Central memory CD8-positive, alpha-beta T cell (primary cell): ENCODE results near the gene RPS19.

Source experiments
- ATAC-seq: fragments of 150-1000 bp; cut with Tn5 transposase; replicated peaks from 2 replicates; pipeline ENCODE4 v1.10.0; 2022; ENCODE audit warnings: mild to moderate bottlenecking, moderate FRiP score, moderate number of reproducible peaks; ENCODE audit not compliant: poor library complexity, severe bottlenecking; ENCODE audit errors: extremely low read depth
- DNase-seq, 2 donors: peaks; one replicate each; pipeline ENCODE4 v3.0.0; 2021; ENCODE audit warnings: low spot score in 2 of 2
- H3K27ac Mint-ChIP-seq: one replicate; pipeline ENCODE4 v1.8.0; 2022; ENCODE audit warnings: low read depth, mild to moderate bottlenecking, moderate library complexity, mixed read lengths
- H3K27me3 Mint-ChIP-seq: one replicate; pipeline ENCODE4 v1.8.0; 2022; ENCODE audit warnings: mixed read lengths
- H3K36me3 Mint-ChIP-seq: one replicate; pipeline ENCODE4 v1.8.0; 2022; ENCODE audit warnings: mild to moderate bottlenecking, moderate library complexity, mixed read lengths; ENCODE audit not compliant: insufficient read depth
- H3K4me1 Mint-ChIP-seq: one replicate; pipeline ENCODE4 v1.8.0; 2022; ENCODE audit warnings: mixed read lengths
- H3K4me3 Mint-ChIP-seq: one replicate; pipeline ENCODE4 v1.8.0; 2022; ENCODE audit warnings: mild to moderate bottlenecking, moderate library complexity, mixed read lengths
- H3K9me3 Mint-ChIP-seq: one replicate; pipeline ENCODE4 v1.8.0; 2022; ENCODE audit warnings: mixed read lengths

RPS19 gene

DNA sequence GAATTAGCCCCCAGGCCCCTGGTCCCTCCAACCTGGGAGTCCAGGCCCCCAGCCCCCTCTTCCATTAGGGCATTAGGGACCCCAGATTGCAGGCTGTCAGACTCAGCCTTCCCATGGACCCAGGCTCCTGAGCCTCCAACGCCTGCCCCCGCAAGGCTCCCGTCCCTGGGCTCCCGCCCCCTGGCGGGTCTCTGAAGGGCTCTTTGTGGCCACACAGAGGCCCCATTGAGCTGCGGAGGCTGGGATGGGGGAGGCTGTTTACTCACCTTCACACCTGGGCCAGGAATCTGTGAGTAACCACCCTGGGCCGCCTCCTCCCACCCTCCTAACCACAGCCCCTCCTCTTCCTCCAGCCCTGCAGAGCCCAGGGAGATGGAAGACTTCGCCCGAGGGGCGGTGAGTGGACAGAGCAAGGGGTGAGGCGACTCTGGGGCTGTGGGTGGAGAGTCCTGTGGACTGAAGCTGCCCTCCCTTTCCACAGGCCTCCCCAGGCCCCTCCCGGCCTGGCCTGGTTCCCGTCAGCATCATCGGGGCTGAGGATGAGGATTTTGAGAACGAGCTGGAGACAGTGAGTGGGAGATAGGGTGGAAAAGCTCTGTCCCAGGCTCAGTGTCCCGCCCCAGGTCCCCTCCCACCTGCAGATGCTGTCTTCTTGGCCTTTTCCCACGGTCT is 27.8 kb downstream of the RPS19 start:
- Mint-ChIP-seq H3K27me3 (no peaks in the 10 kb centered on the region), H3K4me1 (peaks cover 60% of the 10 kb centered on the region), H3K27ac (peak overlapping the region; percentile 89), H3K36me3 (peaks cover 70% of the 10 kb centered on the region), H3K4me3 (peak overlapping the region; percentile 93), H3K9me3 (no peaks in the 10 kb centered on the region)
- ATAC-seq, result peak; percentile 52
- peak; percentile 60 to 79 for DNase-seq

DNA sequence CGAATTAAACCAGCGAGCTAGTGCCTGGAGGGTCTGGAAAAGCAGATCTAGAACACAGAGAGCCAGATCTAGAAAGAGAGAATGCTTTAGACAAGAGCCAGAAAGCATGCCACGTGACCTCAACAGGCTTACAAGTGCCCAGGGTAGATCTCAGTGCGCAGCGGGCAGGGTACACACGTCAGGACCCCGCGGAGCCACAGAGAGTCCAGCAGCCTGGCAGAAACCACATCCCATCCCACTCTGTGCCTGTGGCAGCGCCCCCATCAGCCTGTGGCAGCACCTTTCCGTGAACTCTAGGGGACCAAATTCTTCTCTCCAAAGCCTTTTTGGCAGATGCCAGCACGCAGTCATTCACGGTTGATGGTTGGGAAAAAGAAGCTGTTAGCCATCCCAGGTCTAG is 28.9 kb downstream of the RPS19 start:
- Mint-ChIP-seq H3K4me1 (peaks cover 63% of the 10 kb centered on the region), H3K36me3 (peaks cover 71% of the 10 kb centered on the region), H3K27ac (peak overlapping the region; percentile 89), H3K27me3 (no peaks in the 10 kb centered on the region), H3K9me3 (no peaks in the 10 kb centered on the region), H3K4me3 (peak overlapping the region; percentile 93)
- no peak for ATAC-seq
- DNase-seq, result no peak

DNA sequence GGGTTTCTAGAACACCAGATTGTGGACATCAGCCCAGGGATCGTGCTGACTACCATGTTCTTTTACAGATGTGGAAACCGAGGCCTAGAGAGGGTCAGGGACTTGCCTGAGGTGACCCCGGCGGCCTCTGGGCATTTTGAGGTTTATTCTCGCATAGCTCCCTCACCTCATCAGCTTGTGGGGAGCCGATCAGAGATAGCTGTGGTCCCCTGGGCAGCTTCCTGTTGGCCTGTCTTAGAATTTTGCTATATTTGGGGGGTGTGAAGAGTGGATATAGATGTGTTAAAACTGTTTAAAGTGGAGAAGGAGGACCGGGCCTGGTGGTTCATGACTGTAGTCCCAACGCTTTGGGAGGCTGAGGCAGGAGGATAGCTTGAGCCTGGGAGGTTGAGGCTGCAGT is 29.8 kb downstream of the RPS19 start:
- no peaks in the 10 kb centered on the region for H3K9me3 Mint-ChIP-seq
- H3K27me3 Mint-ChIP-seq, result no peaks in the 10 kb centered on the region
- ATAC-seq (no peak), DNase-seq (no peak)
- peaks cover 65% of the 10 kb centered on the region for H3K4me1 Mint-ChIP-seq
- peak overlapping the region; percentile 71 for H3K27ac Mint-ChIP-seq
- H3K36me3 Mint-ChIP-seq, result peaks cover 73% of the 10 kb centered on the region
- H3K4me3 Mint-ChIP-seq, result peak overlapping the region; percentile 93

DNA sequence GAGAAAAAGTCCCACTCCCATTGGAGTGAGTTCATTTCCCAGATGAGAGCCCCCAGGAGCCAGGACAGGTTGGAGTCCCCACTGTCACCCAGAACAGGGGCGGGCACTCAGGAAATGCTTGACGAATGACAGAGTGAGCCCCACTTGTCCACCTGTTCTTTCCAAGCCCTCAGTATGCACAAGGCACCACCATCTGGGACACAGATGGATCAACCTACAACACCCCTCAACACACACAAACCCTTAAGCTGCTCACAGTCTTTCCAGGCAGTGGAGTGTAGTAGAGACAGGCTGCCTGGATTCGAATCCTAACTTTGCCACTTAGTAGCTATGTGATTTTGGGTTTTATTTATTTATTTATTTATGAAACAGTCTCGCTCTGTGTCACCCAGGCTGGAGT is 30.9 kb downstream of the RPS19 start:
- H3K9me3 Mint-ChIP-seq, result no peaks in the 10 kb centered on the region
- peaks cover 64% of the 10 kb centered on the region for H3K4me1 Mint-ChIP-seq
- H3K27ac Mint-ChIP-seq, result no peak overlapping the region
- no peak overlapping the region for H3K4me3 Mint-ChIP-seq
- H3K36me3 Mint-ChIP-seq, result peaks cover 78% of the 10 kb centered on the region
- ATAC-seq (no peak), DNase-seq (no peak)
- no peaks in the 10 kb centered on the region for H3K27me3 Mint-ChIP-seq

DNA sequence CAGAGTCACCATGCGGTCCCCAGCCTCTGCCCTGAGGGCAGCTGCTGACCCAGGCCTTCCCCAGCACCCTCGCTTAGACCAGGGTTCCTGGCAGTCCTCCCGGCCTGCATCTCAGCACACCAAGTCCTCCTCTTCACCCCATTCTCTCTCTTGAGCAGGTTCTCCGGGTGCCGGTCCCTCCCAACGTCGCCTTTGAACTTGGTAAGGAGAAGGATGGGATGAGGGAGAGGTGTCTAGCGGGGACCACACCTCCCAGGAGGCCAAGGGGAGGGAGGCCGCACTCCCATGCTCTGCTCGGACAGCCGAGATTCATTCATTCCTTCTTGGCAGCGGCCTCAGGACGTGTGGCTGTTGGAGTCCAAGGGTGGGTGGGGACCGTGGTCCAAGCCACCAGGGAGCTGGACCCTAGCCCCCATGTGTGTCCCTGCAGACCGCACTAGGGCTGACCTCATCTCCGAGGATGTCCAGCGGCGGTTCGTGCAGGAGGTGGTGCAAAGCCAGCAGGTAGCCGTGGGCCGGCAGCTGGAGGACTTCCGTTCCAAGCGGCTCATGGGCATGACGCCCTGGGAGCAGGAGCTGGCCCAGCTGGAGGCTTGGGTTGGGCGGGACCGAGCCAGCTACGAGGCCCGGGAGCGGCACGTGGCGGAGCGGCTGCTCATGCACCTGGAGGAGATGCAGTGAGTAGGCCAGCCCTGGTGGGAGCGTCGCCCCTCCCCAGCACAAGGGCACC is 32.3 kb downstream of the RPS19 start:
- H3K36me3 Mint-ChIP-seq, result peaks cover 79% of the 10 kb centered on the region
- H3K4me3 Mint-ChIP-seq, result peak overlapping the region; percentile 69
- H3K4me1 Mint-ChIP-seq, result peaks cover 67% of the 10 kb centered on the region
- no peaks in the 10 kb centered on the region for H3K27me3 Mint-ChIP-seq
- peak overlapping the region; percentile 86 for H3K27ac Mint-ChIP-seq
- no peak for ATAC-seq
- DNase-seq, result no peak
- H3K9me3 Mint-ChIP-seq, result no peaks in the 10 kb centered on the region

DNA sequence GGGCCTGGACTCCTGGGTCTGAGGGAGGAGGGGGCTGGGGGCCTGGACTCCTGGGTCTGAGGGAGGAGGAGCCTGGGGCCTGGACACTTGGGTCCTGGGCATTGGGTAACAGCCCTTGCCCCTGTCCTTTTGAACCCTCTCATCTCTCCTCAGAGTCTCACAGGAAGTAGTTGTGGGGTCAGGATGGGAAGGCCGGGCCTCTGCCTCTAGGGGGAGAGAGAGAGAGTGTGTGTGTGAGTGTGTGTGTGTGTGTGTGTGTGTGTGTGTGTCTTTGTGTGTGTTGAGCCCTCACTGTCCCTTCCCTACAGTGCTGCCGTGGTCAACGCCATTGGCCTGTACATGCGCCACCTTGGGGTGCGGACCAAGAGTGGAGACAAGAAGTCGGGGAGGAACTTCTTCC is 33.8 kb downstream of the RPS19 start:
- DNase-seq (no peak), ATAC-seq (no peak)
- Mint-ChIP-seq H3K36me3 (peaks cover 79% of the 10 kb centered on the region), H3K9me3 (no peaks in the 10 kb centered on the region), H3K4me1 (peaks cover 68% of the 10 kb centered on the region), H3K27me3 (no peaks in the 10 kb centered on the region), H3K4me3 (peak overlapping the region; percentile 68), H3K27ac (peak overlapping the region; percentile 97)

DNA sequence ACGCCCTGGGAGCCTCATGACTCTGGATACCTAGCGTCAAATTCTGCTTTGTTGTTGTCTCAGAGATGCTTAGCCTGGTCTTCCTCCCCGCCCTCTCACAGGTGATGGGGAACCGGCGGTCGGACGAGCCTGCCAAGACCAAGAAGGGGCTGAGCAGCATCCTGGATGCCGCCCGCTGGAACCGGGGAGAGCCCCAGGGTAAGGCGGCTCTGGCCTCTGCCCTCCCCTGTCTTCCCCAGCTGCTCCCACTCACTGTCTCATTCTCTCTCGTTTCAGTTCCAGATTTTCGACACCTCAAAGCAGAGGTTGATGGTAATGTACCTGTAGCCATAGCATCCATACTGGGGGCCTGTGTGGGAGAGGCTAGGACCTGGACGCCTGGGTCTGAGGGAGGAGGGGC is 34.3 kb downstream of the RPS19 start:
- no peak for DNase-seq
- peak overlapping the region; percentile 68 for H3K4me3 Mint-ChIP-seq
- peak overlapping the region; percentile 97 for H3K27ac Mint-ChIP-seq
- H3K27me3 Mint-ChIP-seq, result no peaks in the 10 kb centered on the region
- peaks cover 68% of the 10 kb centered on the region for H3K4me1 Mint-ChIP-seq
- H3K9me3 Mint-ChIP-seq, result no peaks in the 10 kb centered on the region
- peaks cover 79% of the 10 kb centered on the region for H3K36me3 Mint-ChIP-seq
- no peak for ATAC-seq

DNA sequence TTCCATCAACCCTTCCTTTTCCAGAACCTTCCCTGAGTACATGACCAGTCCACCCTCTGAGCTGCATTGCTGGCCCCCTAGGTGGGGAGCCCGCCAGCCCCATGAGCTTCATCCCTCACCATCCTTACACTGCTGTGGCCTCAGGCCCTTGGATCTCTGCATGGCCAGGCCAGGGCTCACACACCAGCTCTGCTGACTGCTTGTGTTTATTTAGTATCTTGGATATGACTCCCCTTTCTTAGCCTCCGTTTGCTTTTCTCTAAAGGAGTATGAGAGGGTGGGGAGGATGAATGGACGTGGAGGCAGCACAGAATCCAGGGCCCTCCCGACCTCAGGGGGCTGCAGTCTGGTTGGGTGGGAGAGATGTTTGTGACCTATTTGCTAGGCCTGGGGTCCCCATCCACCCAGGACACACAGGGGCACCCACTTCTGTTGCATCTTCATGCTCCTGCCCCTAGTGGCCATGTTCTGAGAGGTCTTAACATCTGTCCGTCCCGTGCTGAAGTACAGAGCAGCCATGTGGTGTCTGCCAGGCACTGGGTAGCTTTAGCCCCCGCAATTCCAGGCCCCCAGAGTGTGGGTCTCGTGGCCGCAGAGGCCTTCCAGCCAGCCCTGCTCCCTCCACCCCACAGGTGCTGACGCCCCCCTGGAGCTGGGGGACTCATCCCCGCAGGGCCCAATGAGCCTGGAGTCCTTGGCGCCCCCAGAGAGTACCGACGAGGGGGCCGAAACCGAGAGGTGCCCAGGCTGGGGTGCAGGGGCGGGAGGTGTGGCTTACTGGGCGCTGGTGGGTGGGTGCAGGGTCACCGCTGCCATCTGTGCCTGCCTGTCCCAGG is 35.9 kb downstream of the RPS19 start:
- no peak for DNase-seq
- ATAC-seq, result peak; percentile 42
- no peaks in the 10 kb centered on the region for H3K9me3 Mint-ChIP-seq
- peaks cover 60% of the 10 kb centered on the region for H3K4me1 Mint-ChIP-seq
- H3K4me3 Mint-ChIP-seq, result peak overlapping the region; percentile 60
- no peaks in the 10 kb centered on the region for H3K27me3 Mint-ChIP-seq
- H3K27ac Mint-ChIP-seq, result peak overlapping the region; percentile 97
- H3K36me3 Mint-ChIP-seq, result peaks cover 82% of the 10 kb centered on the region

DNA sequence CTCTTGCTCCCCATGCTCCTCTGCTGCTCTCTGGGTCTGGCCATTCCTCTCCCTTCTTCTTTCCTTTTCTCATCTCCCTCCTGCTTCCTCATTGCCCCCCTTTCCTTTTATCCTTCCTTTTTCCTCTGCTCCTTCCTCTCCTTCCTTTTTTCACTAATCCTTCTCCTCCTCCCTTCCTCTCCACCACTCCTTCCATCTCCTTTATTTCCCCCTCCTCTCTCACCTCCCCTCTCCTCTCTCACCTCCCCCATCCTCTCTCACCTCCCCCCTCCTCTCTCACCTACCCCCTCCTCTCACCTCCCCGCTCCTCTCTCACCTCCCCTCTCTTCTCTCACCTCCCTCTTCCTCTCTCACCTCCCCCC is 36.5 kb downstream of the RPS19 start:
- Mint-ChIP-seq H3K4me3 (peak overlapping the region; percentile 60), H3K4me1 (peaks cover 57% of the 10 kb centered on the region), H3K36me3 (peaks cover 85% of the 10 kb centered on the region), H3K27ac (peak overlapping the region; percentile 97), H3K27me3 (no peaks in the 10 kb centered on the region), H3K9me3 (no peaks in the 10 kb centered on the region)
- no peak for DNase-seq
- no peak for ATAC-seq

DNA sequence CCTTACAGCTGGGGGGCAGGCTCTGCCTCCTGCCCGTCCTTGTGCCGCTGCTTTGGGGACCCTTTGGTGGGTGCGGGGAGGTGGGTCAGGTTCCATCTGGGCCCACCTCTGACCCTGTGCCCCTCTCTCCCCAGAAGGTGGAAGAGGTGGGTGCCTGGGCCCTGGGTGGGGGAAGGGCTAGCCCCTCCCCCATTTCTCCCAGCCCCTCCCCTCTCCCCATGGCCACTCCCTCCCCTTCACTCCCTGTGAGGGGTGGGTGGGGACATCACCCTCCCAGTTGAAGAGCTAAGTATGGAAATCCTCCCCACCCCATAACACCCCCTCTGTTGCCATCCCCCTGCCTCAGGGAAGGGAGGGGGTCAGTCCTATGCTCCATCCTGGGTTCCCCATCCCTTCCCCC is 37.1 kb downstream of the RPS19 start:
- no peak overlapping the region for H3K4me3 Mint-ChIP-seq
- no peaks in the 10 kb centered on the region for H3K9me3 Mint-ChIP-seq
- no peaks in the 10 kb centered on the region for H3K27me3 Mint-ChIP-seq
- H3K36me3 Mint-ChIP-seq, result peaks cover 87% of the 10 kb centered on the region
- H3K27ac Mint-ChIP-seq, result no peak overlapping the region
- peaks cover 58% of the 10 kb centered on the region for H3K4me1 Mint-ChIP-seq
- ATAC-seq (no peak), DNase-seq (no peak)

DNA sequence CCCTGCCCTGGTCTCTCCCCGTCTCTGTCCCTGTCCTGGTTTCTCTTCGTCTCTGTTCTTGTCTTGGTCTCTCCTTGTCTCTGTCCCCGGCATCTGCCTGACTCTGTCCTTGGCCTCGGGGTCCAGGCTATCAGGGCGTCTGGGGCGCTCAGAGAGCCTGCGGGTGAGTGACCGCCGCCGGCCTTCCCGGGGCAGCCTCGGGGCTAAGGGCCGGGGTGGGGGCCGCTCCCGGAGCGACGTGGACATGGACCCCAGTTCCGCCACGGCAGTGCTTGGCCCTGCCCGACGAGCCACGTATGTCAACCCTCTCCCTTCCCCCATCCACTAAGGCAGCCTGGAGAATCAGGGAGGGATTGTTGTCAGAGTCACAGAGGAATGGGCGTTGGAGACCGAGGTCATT is 37.8 kb downstream of the RPS19 start:
- ATAC-seq (no peak), DNase-seq (no peak)
- Mint-ChIP-seq H3K4me1 (peaks cover 57% of the 10 kb centered on the region), H3K4me3 (no peak overlapping the region), H3K36me3 (peaks cover 89% of the 10 kb centered on the region), H3K27ac (no peak overlapping the region), H3K9me3 (no peaks in the 10 kb centered on the region), H3K27me3 (no peaks in the 10 kb centered on the region)

DNA sequence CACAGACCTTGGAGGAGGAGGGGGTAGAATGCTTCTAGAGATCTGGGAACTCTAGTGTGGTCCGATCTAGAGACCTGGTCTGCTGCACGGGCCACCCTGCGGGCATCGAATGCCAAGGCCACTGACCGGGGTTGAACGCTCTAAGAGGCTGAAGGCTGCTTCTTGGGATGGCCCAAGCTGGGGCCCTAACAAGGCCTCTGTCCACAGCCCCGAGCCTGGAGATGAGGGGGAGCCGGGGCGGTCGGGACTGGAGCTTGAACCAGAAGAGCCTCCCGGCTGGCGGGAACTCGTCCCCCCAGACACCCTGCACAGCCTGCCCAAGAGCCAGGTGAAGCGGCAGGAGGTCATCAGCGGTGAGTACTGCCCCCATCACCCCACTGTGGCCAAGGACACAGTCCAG is 38.2 kb downstream of the RPS19 start:
- DNase-seq (no peak), ATAC-seq (no peak)
- H3K27me3 Mint-ChIP-seq, result no peaks in the 10 kb centered on the region
- no peak overlapping the region for H3K27ac Mint-ChIP-seq
- no peaks in the 10 kb centered on the region for H3K9me3 Mint-ChIP-seq
- H3K4me3 Mint-ChIP-seq, result no peak overlapping the region
- peaks cover 52% of the 10 kb centered on the region for H3K4me1 Mint-ChIP-seq
- peaks cover 88% of the 10 kb centered on the region for H3K36me3 Mint-ChIP-seq
